A673 (cell line): Measurements from ENCODE around the gene CNNM2.

ENCODE experiments used
- CTCF ChIP-seq: fragments of 300-800, 200-600 bp; sonication (generic); conservative IDR thresholded peaks from 2 replicates; pipeline ENCODE4 v1.5.1; 2017; ENCODE audit warnings: low read depth, mild to moderate bottlenecking, antibody characterized with exemption, low read length, moderate library complexity, mixed read lengths
- EZH2 ChIP-seq: fragments of 200-600 bp; sonication (generic); IDR thresholded peaks from 2 replicates; pipeline ENCODE4 v1.6.1; 2017; ENCODE audit warnings: borderline replicate concordance, low read depth, mild to moderate bottlenecking, mixed read lengths, antibody characterized with exemption, low read length; ENCODE audit not compliant: poor library complexity, severe bottlenecking

- no peak for TF ChIP-seq CTCF
- no peak for TF ChIP-seq EZH2
These were observed 57.6 kb downstream of the CNNM2 start for GRCh38 chr10:102975483-102976379.
